Neural cell (in vitro differentiated cells): Measurements from ENCODE around the gene SRCAP.

Experiments used
- POLR2AphosphoS5 ChIP-seq: IDR thresholded peaks from 2 replicates; pipeline ENCODE4 v1.6.1; 2012
- TAF1 ChIP-seq: IDR thresholded peaks from 2 replicates; pipeline ENCODE4 v1.6.1; 2012; ENCODE audit warnings: low read depth
- TF ChIP-seq, protein P1 (sequence below): fragments of 450-650 bp; IDR thresholded peaks from 2 replicates; pipeline ENCODE4 v1.5.1; 2014; ENCODE audit warnings: antibody characterized with exemption, mild to moderate bottlenecking, moderate library complexity; ENCODE audit not compliant: poor library complexity, severe bottlenecking

DNA sequence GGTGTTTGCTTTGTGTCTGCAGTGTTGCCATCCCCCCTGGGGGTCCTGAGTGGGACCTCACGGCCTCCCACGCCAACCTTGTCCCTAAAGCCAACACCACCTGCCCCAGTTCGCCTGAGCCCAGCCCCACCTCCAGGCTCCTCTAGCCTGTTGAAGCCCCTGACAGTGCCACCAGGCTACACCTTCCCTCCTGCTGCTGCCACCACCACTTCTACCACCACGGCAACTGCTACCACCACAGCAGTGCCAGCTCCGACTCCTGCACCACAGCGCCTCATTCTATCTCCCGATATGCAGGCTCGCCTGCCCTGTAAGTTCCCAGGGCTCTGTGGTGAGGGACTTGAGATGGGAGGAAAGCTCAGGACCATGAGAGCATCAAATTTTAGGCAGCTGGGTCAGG is 22.2 kb downstream of the SRCAP start:
- TF ChIP-seq, protein P1, sequence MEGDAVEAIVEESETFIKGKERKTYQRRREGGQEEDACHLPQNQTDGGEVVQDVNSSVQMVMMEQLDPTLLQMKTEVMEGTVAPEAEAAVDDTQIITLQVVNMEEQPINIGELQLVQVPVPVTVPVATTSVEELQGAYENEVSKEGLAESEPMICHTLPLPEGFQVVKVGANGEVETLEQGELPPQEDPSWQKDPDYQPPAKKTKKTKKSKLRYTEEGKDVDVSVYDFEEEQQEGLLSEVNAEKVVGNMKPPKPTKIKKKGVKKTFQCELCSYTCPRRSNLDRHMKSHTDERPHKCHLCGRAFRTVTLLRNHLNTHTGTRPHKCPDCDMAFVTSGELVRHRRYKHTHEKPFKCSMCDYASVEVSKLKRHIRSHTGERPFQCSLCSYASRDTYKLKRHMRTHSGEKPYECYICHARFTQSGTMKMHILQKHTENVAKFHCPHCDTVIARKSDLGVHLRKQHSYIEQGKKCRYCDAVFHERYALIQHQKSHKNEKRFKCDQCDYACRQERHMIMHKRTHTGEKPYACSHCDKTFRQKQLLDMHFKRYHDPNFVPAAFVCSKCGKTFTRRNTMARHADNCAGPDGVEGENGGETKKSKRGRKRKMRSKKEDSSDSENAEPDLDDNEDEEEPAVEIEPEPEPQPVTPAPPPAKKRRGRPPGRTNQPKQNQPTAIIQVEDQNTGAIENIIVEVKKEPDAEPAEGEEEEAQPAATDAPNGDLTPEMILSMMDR: no peak
- TF ChIP-seq POLR2AphosphoS5: no peak
- no peak for TF ChIP-seq TAF1
